GM21381 (cell line): ENCODE data around the gene CSNK2A2.

Experiments used
- ATAC-seq: cut with Tn5 transposase; IDR thresholded peaks from one replicate; pipeline ENCODE4 v1.9.1; 2021; ENCODE audit warnings: mild to moderate bottlenecking, moderate library complexity; ENCODE audit not compliant: unreplicated experiment

The CSNK2A2 gene

DNA sequence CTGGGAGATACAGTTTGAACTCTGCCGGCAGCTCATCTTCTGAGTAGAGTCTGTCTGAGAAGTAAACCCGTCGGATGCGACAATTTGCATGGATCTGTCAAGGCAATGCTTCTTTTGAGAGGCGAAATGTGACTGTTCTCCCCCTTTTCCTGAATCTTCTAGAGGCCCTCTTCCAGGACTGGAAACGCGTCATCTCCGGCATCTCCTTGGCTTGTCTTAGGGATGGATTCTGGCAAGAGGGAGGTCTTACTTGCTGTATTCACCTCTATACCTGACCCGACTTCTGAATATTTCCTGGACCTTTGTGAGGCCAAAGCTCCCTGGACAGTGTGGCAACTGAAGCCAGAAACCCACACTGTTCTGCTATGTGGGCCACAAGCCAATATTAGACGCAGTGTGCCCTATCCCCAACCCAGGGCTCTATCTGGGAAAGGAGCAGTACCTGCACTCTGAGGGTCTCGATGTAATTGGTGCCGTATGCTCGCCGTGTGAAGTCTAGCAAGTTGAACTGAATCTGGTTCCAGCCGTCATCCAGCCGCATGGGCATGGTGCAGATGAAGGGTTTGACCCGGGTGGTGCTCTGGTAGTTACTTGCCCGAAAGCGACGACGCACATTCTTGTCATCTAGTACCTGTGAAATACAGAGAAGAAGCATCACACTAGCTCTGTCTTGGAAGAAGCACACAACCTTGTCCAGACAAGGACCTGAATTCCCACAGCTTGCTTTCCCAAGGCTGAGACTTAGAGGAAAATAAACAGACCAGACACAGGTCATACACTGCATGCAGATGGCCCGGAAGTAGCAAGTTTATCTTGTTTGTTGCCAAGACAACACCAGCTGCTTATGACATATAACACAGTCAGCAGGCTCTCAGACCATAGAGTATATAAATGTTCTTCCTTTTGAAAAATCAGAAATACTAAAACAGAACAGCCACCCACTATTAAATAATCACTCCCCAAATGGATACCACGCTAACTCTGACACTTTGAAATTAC is 82.8 kb downstream of the CSNK2A2 start:
- ATAC-seq, result no peak

DNA sequence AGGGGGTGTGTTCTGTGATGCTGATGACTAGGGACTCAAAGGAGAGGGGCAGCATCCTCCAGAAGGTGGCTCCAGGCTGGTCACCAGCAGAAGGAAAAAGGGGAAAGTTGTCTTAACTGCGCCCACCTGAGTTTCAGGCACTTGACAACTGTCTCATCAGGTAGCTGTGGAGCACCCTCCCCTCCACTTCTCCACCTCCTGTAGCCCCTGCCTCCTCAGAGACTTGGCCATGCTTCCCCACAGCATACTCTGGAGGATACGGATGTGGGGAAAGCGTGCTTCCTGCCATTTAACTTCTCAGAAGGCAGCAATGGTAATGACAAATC is 86.6 kb downstream of the CSNK2A2 start:
- ATAC-seq, result no peak

DNA sequence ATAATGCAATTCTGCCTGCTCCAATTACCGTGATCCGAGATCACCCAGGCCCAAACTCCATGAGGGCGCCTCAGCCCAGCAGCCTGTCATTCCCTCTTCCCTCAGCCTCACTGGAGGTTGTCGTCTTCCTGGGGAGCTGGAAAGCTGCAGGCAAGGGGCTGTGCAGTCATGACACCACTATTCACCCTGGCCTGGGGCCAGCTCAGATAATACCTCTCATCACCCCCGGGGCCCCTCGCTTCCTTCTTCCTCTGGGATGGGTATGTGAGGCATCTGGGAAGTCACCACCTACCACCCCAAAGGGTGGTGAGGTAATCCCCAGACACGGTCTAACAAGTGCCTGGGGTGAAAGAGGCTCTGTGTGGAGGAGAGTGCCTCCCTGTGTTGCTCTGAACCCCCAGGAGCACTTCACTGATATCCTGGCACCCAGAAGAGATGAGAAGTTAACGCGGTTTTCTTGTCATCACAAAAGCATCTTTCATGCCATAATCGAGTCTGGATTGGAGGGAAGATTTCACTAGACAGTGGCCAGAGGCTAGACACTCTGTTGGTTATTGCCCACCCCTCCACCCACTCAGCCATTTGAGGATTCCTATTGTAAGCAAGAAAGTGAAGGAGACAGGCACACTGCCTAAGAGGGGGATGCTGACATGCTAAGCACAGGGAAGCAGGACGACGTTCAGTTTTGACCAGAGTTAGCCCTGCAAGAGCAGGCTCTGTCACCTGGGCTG is 87.2 kb downstream of the CSNK2A2 start:
- no peak for ATAC-seq

DNA sequence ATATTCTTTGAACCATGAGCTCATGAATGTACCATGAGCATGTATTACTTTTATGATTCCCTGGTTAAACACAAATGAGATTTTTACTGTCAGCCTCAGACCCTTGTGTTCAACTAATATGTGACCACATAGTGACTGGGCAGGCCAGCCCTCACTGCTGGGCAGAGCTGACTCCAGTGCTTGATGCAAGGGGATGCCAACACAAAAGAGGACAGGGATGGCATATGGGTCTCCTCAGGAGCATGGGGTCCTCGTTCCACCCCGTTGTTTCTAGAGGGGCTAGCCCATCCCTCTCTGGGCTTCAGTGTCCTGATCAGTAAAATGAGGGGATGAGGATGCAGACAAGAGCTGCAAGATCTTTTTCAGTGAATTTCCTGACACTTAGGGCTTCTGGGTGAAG is 88.0 kb downstream of the CSNK2A2 start:
- ATAC-seq, result no peak

DNA sequence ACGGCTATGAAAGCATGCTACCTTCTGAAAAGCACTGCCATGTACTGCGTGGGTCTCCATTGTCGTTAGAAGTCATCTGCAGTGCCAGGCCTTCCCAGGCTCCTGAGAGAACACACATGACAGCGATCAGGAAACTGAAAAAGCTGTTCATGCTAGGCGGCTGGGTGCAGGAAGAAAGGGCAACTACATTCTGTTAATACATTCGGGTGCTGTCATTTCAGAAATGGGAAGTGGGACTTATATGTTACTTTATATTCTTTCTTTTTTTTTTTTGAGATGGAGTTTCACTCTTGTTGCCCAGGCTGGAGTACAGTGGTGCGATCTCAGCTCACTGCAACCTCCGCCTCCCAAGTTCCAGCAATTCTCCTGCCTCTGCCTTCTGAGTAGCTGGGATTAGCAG is 88.6 kb downstream of the CSNK2A2 start:
- ATAC-seq, result no peak
